ENCODE results near the gene UBE2L5.

Gene UBE2L5

DNA sequence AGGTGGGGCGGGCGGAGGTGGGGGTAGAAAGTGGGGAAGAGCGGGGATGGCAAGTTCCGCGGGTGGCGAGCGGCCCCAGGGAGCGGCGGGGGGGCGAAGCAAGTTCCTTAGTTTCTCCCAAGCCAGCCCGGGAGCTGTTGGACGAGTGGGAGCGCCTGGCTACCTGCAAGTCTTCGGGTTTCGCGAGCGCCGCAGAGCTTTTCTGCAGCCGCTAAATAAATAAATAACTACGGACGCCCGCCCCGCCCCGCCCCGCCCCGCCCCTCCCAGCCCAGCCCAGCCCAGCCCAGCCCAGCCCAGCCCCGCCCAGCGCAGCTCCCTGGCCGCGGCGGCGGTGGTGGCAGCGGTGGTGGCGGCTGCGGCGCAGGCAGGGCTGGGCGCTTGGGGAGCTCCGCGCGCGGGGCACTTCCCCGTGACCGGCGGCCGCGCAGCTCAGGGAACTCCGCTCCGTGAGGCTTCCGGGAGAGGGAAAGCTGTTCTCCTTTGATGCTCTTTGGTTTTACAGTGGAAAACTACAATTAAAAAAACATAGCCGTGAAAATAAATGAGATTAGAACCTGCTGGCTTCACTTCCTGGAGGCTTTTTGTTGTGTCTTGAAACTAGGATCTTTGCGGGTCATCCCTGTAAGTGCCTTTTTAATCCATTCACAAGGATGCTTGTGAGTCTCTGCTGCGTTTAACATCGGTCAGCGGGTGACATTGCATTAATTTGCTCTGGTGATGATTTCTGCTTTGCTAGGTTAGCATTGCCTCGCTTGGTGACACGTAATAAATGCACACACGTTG lies at the start of gene UBE2L5:
UBE2L5 (plus strand) TSS at position 440 of the 786 bp plus-strand sequence. CDS start 5,498 bp downstream, outside the sequence.
- no peak for DNase-seq (ENCODE audit: low read depth, low spot score)

DNA sequence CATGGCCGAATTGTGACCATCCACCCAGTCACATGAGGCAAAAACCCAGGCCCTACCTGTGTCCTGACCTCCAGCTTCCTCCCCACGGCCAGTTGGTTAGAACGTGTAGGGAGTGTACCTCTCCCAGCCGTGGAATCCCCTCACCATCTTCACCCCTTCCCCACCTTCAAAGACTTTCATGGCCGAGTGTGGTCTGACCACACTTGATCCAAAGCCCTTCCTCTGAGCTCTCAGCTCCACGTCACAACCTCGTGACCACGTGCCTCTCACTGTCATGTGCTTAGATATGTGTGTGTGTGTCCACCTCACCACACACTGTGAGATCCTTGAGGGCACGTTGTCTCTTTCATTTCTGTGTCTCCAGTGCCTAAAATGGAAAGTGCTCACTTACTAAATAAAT lies 48.6 kb upstream of the UBE2L5 start:
- no peak for DNase-seq (ENCODE audit: low read depth, low spot score)

- no peak for DNase-seq (ENCODE audit: low read depth, low spot score)
These were observed 46.9 kb upstream of the UBE2L5 start for GRCh38 chr13:30375265-30375835.

- no peak for DNase-seq (ENCODE audit: low read depth, low spot score)
These were observed 45.6 kb upstream of the UBE2L5 start for GRCh38 chr13:30376426-30377311.

DNA sequence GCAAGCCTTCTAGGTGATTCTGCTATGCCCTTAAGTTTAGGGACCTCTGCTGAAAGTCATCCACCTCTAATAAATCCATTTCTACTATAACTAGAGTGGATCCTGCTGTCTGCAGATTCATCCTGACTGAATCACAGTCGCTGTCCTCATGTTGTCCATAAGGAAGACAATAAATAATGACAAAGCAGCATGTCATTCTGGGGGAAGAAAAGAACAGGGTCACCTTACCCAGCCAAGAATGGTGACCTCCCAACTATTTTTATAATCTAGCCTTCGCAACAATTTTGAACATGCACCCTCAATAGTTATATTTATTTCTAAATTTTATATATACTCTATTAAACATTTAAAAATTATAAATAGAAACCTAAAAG lies 45.0 kb upstream of the UBE2L5 start:
- no peak for DNase-seq (ENCODE audit: low read depth, low spot score)

DNA sequence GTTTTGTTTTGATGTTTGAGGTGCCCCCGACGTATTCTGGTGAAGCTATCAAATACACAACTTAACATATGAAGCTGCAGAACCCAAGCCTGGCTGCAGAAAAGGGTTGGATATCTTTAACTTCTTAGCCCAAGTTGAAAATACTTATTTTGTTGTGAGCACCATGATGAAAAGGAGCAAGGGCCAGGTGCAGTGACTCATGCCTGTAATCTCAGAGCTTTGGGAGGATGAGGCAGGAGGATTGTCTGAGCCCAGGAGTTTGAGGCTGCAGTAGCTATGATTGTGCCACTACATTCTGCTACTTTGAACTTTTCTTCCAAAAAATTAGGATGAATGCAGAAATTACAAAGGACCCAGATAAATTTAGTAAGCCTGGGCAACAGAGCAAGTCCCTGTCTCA lies 44.1 kb upstream of the UBE2L5 start:
- DNase-seq (ENCODE audit: low read depth, low spot score) = no peak

DNA sequence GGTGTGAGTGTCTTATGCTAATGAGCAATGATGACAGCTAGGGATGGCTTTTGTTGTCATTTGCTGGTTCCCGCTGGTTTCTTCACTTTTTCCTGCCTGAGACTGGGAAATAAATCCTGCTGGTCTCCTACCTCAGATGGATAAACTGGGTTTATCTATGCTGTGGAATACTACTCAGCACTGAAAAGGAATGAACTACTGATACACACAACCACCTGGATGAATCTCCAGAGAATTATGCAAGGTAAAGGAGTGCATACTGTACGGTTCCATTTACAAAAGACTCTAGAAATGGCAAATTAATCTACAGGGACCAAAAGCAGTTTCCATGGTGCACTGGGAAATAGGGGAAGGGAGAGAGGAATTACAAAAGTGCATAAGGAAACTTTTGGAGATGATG lies 41.2 kb upstream of the UBE2L5 start:
- no peak for DNase-seq (ENCODE audit: low read depth, low spot score)

GRCh38 chr13:30382836-30383525 lies 39.3 kb upstream of the UBE2L5 start:
- no peak for DNase-seq (ENCODE audit: low read depth, low spot score)

- DNase-seq (ENCODE audit: low read depth, low spot score) = no peak
These were observed 33.6 kb upstream of the UBE2L5 start for GRCh38 chr13:30388406-30389283.

DNA sequence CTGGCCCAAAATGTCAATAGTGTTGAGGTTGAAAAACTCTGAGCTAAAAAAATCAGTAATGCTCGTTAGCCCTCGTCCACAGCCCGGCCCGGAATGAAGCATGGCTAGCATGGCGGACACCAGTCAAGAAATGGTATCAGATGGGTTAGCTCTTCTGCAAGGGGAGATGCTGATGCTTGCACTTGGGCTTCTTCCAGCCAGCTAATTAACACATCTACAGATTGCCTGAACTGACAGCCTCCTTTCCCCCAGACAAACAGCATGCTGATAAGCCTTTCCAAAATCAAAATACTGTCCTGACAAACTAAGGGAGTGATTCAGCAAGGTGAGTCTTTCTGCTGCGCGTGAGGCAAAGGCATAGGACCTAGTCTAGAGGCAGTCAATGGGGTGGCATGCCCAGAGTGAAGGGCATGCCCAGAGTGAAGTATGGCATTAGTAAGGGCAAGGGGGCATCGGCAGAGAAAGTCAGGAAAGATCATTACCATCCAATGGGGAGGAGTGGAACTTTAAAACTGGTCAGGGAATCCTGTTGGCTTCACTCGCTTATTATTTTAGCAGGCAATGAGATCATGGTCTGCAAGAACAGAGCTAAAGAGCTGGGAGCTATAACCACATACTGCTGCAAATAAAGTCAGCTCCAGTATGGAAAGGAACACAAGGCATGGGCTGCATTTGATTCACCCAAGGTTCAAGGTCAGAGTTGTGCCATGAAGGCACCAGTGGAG lies 30.2 kb upstream of the UBE2L5 start:
- no peak for DNase-seq (ENCODE audit: low read depth, low spot score)

- DNase-seq (ENCODE audit: low read depth, low spot score) = no peak
These were observed 29.6 kb upstream of the UBE2L5 start for GRCh38 chr13:30392681-30393045.

DNA sequence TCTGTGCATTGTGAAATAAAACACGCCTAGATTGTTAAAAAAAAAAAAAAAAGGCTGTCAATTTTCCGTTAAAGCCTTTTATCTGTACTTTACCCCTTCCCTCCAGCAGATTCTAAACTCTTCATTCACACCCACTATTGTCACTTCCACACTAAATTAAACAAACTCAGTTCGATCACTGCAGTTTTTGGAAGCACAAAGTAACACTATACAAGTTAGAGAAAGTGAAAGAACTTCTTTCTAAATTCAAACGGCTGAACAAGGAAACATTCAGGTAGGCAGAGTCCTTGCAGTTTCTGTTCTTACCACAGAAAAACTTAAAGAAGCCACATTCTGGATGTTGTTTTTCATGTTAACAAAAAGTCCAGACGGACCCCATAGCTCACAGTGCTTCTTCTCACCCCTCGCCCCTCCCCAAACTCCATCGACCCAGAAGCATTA lies 27.5 kb upstream of the UBE2L5 start:
- no peak for DNase-seq (ENCODE audit: low read depth, low spot score)

- no peak for DNase-seq (ENCODE audit: low read depth, low spot score)
These were observed 26.8 kb upstream of the UBE2L5 start for GRCh38 chr13:30395192-30396158.

GRCh38 chr13:30396434-30397075 lies 25.7 kb upstream of the UBE2L5 start:
- no peak for DNase-seq (ENCODE audit: low read depth, low spot score)

DNA sequence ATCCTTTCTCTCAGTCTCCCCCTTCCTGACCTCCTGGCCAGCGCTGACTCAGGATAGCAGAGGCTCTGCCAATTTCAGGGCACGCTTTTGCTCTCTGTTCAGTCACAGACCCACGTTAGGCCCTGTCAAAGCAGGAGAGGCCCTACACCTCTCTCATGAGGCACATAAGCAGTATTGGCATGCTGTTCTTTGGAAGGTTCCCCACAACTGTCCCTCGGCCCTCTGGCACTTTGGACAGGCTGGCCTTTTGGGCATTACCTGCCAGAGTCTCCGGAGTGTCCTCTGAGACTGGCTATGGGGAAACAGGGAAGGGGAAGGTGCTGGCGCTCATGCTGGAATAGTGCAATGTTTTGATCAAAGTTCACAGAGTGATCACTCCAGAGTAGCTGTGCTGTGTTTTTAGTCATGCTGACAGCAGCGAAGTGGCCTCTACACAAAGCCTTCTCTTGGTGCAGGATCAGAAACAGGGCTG lies 23.7 kb upstream of the UBE2L5 start:
- no peak for DNase-seq (ENCODE audit: low read depth, low spot score)

GRCh38 chr13:30400376-30400775 lies 21.9 kb upstream of the UBE2L5 start:
- DNase-seq (ENCODE audit: low read depth, low spot score) = no peak

- no peak for DNase-seq (ENCODE audit: low read depth, low spot score)
These were observed 20.9 kb upstream of the UBE2L5 start for GRCh38 chr13:30401347-30401746.

- DNase-seq (ENCODE audit: low read depth, low spot score) = no peak
These were observed 18.8 kb upstream of the UBE2L5 start for GRCh38 chr13:30403456-30403855.
